Measurements from ENCODE around the gene GFER.

The GFER gene

DNA sequence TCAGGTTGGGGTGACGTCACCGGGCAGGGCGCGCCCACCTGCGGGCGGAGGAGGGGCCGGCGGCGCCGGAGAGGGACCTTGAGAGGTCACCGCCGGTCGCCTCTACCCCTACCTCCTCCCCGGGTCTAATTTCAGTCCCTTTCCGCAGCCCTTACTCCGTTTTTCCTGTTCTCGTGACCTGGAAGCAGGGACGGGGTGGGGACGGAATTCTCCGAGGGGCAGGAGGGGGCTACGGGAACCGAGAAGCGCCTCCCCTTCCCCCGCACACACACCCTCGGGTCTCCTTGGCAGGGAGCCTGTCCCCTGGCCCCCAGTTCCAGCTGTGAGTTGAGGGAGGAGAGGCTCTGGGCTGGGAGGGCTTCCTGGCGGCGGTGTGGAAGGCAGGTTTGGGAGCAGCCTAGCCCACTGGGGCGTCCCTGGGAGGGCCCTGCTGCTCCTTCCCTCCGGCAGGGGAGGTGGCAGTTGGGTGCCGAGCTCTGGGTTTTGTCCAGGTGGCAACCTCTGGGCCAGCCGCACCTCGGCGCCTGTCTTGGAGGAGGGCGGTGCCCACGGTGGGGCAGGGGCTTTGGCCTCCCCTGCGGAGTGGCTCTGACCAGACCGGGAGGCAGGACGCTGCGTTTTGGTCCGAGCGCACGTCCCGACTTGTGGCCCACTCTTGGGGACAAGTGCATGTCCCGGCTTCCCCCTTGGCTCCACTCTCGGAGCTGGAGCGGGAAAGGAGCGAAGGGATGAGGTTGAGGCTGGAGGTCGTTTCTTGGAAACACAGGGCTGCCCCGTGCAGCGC lies 6.5 kb downstream of the GFER start:
- DNase-seq, result peak in 1 of 14 donors; percentile 20

- DNase-seq, result peak in 1 of 14 donors; percentile 31
Measured at GRCh38 chr16:1991135-1991551, 7.2 kb downstream of the GFER start.

GRCh38 chr16:1991588-1991947 lies 7.6 kb downstream of the GFER start:
- no peak for DNase-seq

DNA sequence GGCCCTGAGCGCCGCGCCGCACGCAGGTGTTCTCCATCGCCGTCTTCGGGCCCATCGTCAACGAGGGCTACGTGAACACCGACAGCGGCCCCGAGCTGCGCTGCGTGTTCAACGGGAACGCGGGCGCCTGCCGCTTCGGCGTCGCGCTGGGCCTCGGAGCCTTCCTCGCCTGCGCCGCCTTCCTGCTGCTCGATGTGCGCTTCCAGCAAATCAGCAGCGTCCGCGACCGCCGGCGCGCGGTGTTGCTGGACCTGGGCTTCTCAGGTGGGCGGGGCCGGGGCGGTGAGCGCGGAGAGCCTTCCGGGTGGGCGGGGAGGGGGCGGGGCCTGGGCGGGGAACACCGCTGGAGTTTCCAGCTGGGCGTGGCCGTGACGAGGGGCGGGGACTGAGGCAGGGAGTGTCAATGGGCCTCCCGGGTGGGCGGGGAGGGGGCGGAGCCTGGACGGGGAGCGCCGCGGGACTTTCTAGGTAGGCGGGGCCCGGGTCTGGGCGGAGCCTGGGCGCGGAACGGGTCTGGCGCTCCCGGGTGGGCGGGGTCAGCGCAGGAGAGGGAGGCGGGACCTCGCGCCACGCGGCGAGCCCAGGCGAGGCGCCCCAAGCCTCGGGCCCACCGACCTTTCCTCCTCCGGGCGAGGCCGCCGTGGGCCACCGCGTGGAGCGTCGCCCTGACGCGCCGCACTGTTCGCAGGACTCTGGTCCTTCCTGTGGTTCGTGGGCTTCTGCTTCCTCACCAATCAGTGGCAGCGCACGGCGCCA lies 8.1 kb downstream of the GFER start:
- peak in 13 of 14 donors; percentile 40 to 88 (median 79) for DNase-seq

DNA sequence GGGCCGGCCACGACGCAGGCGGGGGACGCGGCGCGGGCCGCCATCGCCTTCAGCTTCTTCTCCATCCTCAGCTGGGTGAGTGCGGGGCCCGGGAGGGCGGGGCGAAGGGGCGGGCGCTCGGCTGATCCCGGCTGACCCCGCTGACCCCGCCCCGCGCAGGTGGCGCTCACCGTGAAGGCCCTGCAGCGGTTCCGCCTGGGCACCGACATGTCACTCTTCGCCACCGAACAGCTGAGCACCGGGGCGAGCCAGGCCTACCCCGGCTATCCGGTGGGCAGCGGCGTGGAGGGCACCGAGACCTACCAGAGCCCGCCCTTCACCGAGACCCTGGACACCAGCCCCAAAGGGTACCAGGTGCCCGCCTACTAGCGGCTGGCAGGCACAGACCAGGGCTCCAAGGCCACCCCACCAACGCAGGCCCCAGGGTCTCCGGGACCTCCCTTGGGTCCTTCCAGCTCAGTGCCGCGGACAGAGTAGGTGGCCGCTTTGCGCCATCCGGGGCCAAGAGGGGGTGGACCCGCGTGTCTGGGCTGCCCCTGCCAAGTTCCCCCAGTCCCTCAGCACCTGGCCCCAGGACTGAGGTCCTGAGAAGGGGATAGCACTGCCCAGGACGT lies 8.8 kb downstream of the GFER start:
- DNase-seq, result no peak

GRCh38 chr16:1993731-1994131 lies 9.7 kb downstream of the GFER start:
- no peak for DNase-seq

GRCh38 chr16:1997494-1998359 lies 13.7 kb downstream of the GFER start:
- DNase-seq, result no peak

DNA sequence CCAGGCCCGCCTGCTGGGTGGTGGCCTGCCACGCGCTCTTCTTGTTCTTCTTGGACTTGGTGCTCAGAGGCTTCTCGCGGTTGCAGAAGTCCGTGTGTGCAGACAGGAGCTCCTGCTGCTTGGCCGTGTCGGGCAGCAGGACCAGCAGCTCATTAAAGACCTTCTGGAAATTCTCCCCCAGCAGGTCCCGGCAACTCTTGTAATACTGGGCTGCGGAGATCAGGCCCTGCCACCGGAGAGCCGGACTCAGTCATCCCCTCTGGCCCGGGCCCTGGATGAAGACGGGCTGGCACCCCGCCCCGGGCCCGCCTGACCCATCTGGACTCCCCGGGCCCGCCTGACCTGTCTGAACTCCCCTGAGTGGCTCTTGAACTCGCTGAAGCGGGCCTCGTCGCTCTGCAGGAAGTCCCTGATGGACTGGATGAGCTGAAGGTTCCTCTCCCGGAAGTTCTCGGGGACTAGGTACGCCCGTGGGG lies 14.4 kb downstream of the GFER start:
- peak in 1 of 14 donors; percentile 47 for DNase-seq

GRCh38 chr16:1998852-1999801 lies 15.1 kb downstream of the GFER start:
- DNase-seq, result no peak

DNA sequence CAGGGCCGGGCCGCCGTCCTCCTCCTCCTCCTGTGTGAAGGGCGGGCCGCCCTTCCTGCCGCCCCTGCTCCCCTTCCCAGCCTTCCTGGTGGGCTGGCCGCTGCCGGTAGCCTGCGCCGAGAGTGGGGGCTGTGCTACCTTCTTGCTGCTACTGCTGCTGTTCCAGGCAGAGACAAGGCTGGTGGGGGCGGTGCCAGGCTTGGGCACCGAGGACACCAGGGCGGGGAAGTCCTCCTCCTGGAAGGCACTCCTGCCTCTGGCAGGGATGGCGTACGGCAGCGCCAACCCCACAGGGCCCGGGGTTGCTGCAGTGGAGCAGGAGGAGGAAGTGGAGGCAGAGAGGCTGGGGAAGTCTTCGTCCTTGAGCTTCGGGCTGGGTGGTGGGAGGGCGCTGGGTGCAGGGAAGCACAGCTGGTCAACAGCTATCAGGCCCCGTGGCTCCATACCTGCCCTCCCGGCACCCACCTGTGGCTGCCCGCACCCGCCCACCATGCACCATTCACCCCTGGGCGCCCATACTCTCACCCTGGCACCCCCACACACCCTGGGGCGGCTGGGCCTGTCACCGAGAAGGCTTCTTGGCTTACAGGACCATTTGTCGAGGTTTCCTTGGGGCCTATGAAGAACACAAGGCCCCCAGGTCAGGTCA lies 16.0 kb downstream of the GFER start:
- no peak for DNase-seq

DNA sequence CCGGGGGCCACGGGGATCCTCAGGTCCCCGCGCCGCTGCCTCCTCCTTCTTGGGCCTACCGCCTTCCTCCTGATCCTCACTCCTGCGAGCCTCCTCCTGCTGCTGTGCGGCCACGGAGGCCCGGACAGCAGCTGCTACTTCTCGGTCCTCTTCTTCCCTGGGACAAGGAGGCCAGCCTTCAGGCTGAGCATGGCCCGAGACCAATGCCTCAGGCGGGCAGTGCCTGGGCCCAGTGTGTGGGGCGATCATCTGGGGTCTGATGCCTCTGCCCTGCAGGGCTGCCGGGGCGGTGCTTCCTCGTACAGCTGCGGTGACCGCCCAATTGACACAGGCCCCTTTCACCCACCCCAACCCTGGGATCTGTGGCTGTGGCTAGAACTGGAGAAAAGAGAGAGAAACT lies 17.0 kb downstream of the GFER start:
- DNase-seq, result no peak

- no peak for DNase-seq
Measured at GRCh38 chr16:2001456-2002355, 17.7 kb downstream of the GFER start.

- no peak for DNase-seq
Measured at GRCh38 chr16:2002406-2003230, 18.6 kb downstream of the GFER start.

- no peak for DNase-seq
Measured at GRCh38 chr16:2003231-2003826, 19.3 kb downstream of the GFER start.

- peak in 10 of 14 donors; percentile 11 to 77 (median 50) for DNase-seq
Measured at GRCh38 chr16:2003827-2004641, 20.0 kb downstream of the GFER start.

DNA sequence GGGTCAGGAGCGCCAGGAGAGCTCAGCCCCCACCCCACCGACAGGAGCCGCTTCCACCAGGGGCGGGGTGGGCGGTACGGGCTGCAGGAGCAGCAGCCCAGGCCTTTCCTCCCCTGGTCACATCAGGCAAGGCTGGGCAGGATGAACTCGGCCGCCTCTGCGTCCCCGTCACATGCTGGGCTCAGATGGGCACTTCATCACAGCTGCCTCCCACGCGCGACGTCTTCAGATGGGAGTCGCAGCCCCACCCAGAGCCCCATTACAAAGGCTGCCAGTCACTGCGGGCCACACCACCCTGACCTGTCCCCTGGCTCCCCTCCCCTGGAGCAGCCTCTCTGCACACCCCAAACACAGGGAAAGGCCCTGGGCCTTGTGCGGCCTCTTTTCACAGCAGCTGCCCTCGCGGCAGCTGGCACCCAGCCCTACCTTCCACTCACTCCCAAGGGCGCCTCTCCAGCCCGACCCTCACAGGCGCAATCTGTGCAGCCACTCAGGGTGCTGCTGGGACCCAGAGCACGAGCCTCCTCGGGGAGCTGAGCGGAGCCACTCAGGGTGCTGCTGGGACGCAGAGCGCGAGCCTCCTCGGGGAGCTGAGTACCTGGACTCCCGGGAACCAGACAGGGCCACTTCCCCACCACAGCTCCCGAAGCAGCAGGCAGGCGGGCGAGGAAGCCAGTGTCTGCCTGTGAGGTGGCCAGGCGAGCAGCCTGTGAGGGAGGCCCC lies 21.0 kb downstream of the GFER start:
- no peak for DNase-seq
